ENCODE data around the gene LYRM4. TPM values are rescaled to one million over a fixed set of nuclear protein-coding genes. Genes with fewer than 3 reads are reported as not detected.

The LYRM4 gene
- total and polyA plus RNA-seq, 7 donors: 11.3 to 21.1 (median 16.1) TPM

DNA sequence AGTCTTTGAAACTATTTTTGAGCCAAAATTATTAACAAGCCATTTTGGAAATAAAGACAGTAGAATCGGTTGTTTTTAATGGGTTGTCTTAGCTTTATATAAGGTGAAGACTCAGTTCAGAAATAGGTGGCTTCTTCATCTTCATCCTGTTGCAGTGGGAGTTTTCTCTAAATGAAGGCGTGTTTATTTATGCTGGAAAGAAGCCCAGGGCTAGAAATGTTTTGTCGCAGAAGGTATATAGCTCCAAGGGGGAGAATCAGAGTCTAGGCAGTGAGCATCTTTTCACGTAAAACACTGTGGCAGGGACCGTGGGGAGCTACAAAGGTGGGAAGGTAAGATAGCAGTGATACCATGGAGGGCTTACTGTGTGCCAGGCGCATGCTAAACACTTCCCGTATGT is 34.9 kb upstream of the LYRM4 start:
- TF ChIP-seq, protein P1, sequence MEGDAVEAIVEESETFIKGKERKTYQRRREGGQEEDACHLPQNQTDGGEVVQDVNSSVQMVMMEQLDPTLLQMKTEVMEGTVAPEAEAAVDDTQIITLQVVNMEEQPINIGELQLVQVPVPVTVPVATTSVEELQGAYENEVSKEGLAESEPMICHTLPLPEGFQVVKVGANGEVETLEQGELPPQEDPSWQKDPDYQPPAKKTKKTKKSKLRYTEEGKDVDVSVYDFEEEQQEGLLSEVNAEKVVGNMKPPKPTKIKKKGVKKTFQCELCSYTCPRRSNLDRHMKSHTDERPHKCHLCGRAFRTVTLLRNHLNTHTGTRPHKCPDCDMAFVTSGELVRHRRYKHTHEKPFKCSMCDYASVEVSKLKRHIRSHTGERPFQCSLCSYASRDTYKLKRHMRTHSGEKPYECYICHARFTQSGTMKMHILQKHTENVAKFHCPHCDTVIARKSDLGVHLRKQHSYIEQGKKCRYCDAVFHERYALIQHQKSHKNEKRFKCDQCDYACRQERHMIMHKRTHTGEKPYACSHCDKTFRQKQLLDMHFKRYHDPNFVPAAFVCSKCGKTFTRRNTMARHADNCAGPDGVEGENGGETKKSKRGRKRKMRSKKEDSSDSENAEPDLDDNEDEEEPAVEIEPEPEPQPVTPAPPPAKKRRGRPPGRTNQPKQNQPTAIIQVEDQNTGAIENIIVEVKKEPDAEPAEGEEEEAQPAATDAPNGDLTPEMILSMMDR (IDR thresholded peaks at IDR 0.05): no peak
- no peaks in the 10 kb centered on the region for H3K36me3 ChIP-seq (ENCODE audit: insufficient read depth in 1 of 2, low read depth in 1 of 2)
- ATAC-seq (no peak), DNase-seq (no peak)
- H3K27ac ChIP-seq: no peak overlapping the region
- intact Hi-C loops (cut with DNase I): no loop called here
- peaks cover 9% of the 10 kb centered on the region for H3K4me1 ChIP-seq
- no peaks in the 10 kb centered on the region for H3K9me3 ChIP-seq
- no peak overlapping the region for H3K4me3 ChIP-seq
- H3K27me3 ChIP-seq (ENCODE audit: insufficient read depth in 3 of 3, low read length in 2 of 3): no peaks in the 10 kb centered on the region
- 81 to 90% (median 86%) methylated on average over 7 of the region's 7 CpGs for WGBS, 3 donors

DNA sequence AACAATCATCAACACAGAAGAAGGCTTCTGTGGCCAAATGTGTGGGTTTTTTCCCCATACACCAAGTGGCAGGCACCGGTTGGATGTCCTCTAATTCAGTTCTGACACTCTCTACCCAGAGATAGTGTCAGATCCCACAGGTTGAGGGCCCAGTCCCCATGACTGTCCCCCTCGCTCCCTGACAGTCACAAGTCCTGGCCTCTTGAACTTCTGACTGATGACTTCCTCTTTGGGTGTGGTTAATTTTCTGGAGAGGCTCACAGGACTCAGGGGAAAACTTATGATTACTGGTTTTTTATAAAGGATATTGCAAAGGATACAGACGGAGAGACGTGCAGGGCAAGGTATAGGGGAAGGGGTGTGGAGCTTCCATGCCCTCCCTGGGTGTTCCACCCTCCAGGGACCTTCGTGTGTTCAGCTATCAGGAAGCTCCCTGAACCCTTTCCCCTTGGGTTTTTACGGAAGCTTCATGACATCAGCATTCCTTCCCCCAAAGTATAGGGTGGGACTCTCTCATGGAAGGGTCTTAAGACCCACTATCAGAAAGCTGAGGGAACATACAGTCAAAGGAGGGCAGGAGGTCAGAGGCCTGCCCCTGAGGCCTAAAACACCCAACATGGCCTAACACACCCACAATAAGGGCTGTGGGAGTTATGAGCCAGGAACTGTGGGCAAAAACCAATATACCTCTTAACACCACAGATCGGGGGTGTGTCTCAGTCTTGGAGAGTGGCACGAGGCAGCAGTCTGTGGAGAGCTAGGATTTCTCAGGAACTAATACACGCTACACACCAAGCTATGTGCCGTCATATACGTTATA is 33.9 kb upstream of the LYRM4 start:
- H3K27ac ChIP-seq: no peak overlapping the region
- no peaks in the 10 kb centered on the region for H3K27me3 ChIP-seq (ENCODE audit: insufficient read depth in 3 of 3, low read length in 2 of 3)
- DNase-seq (no peak), ATAC-seq (no peak)
- intact Hi-C loops (cut with DNase I): no loop called here
- WGBS, 3 donors: 79 to 84% (median 83%) methylated on average over 11 of the region's 11 CpGs
- H3K4me3 ChIP-seq: no peak overlapping the region
- peaks cover 4% of the 10 kb centered on the region for H3K4me1 ChIP-seq
- TF ChIP-seq, protein P1 (IDR thresholded peaks at IDR 0.05): no peak
- H3K9me3 ChIP-seq: no peaks in the 10 kb centered on the region
- H3K36me3 ChIP-seq (ENCODE audit: insufficient read depth in 1 of 2, low read depth in 1 of 2): no peaks in the 10 kb centered on the region

DNA sequence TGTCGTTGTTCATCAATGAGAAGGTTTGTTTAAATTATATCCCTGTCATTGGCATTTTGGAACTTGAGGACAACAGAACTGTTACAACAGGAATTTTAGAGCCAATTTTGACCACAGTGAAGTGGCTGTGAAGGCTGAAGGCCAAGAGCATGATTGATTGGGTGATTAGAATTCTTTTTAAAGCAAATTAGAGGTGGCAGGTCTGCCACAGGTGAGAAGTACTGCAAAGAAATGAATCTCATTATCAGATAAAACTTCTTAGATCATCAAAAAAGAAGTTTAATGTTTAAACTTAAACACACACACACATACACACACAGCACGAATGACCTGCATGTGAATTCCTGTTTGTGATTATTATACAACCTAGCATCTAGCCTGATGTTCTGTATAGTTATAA is 32.9 kb upstream of the LYRM4 start:
- H3K9me3 ChIP-seq: no peaks in the 10 kb centered on the region
- H3K27me3 ChIP-seq (ENCODE audit: insufficient read depth in 3 of 3, low read length in 2 of 3): no peaks in the 10 kb centered on the region
- WGBS, 3 donors: 86 to 97% (median 95%) methylated on average over 2 of the region's 2 CpGs
- ATAC-seq (no peak), DNase-seq (no peak)
- TF ChIP-seq, protein P1 (IDR thresholded peaks at IDR 0.05): no peak
- peaks cover 8% of the 10 kb centered on the region for H3K4me1 ChIP-seq
- no peak overlapping the region for H3K4me3 ChIP-seq
- no peaks in the 10 kb centered on the region for H3K36me3 ChIP-seq (ENCODE audit: insufficient read depth in 1 of 2, low read depth in 1 of 2)
- no peak overlapping the region for H3K27ac ChIP-seq
- intact Hi-C loops (cut with DNase I): no loop called here

DNA sequence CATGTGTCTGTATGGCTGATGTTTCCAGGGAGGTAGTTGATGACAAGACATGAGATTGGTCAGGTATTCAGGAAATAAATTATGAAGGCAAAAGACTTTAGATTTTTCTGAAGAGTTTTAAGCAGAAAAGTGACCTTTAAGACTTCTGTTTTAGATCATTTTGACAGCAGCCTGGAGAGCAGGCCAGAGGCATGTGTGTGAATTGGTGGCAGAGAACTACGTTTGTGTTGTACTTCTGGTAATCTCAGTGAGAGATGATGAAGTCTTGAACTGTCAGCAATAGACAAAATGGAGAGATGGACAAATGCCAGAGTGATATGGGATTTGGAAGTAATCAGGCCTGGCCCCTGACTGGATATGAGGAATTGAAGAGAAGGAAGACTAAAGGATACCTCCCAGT is 31.4 kb upstream of the LYRM4 start:
- ATAC-seq: no peak
- Histone ChIP-seq H3K9me3 (no peaks in the 10 kb centered on the region), H3K4me3 (no peak overlapping the region), H3K36me3 (ENCODE audit: insufficient read depth in 1 of 2, low read depth in 1 of 2) (no peaks in the 10 kb centered on the region), H3K27me3 (ENCODE audit: insufficient read depth in 3 of 3, low read length in 2 of 3) (no peaks in the 10 kb centered on the region), H3K27ac (no peak overlapping the region), H3K4me1 (peaks cover 23% of the 10 kb centered on the region)
- TF ChIP-seq, protein P1 (IDR thresholded peaks at IDR 0.05): no peak
- intact Hi-C loops (cut with DNase I): no loop called here
- 72 to 89% (median 77%) methylated on average over 1 of the region's 1 CpG for WGBS, 3 donors
- no peak for DNase-seq

DNA sequence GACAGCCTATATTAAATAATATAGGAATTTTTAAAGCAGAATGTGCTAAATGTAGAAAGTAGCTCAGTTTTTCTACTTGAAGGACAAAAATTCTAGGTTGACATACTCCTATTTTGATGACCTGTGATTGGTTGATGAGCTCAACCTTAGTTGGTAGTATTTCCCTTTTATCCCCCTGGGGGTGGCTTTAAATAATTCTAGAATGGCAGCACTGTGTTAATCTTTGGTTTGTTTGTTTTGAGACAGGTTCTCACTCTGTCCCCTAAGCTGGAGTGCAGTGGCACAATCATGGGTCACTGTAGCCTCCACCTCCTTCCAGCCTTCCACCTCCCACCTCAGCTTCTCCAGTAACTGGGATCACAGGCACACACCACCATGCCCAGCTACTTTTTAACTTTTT is 29.8 kb upstream of the LYRM4 start:
- Histone ChIP-seq H3K4me3 (no peak overlapping the region), H3K4me1 (peaks cover 26% of the 10 kb centered on the region), H3K27ac (no peak overlapping the region), H3K36me3 (ENCODE audit: insufficient read depth in 1 of 2, low read depth in 1 of 2) (no peaks in the 10 kb centered on the region), H3K27me3 (ENCODE audit: insufficient read depth in 3 of 3, low read length in 2 of 3) (no peaks in the 10 kb centered on the region), H3K9me3 (no peaks in the 10 kb centered on the region)
- no peak for ATAC-seq
- TF ChIP-seq, protein P1 (IDR thresholded peaks at IDR 0.05): no peak
- DNase-seq: no peak
- intact Hi-C loops (cut with DNase I): no loop called here
